GM12874 (cell line): ENCODE results near the gene NAALADL2.

ENCODE experiments used
- TF ChIP-seq, protein P1 (sequence below): IDR thresholded peaks from 2 replicates; pipeline ENCODE4 v1.5.1; 2011; ENCODE audit warnings: low read depth, mild to moderate bottlenecking, control low read depth, low read length, moderate library complexity; ENCODE audit not compliant: insufficient read depth

The NAALADL2 gene

DNA sequence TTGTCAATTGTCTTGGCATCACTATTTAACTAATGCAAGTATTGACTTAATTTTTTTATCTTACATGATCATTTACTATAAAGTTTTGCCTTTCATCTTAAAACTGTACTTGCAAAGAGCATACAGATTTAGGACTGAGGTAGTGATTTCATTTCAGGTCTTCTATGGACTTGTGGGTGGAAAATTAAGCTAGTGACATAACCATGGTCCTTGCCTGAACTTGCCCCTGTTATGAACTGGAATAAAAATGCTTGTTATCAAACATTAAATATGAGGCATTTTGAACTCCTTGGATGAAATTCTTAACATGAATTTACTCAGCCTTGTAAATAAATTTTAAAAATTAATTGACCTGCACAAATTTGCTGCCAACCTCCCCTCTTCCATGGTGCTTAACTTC lies 712.0 kb downstream of the NAALADL2 start:
- TF ChIP-seq, protein P1, sequence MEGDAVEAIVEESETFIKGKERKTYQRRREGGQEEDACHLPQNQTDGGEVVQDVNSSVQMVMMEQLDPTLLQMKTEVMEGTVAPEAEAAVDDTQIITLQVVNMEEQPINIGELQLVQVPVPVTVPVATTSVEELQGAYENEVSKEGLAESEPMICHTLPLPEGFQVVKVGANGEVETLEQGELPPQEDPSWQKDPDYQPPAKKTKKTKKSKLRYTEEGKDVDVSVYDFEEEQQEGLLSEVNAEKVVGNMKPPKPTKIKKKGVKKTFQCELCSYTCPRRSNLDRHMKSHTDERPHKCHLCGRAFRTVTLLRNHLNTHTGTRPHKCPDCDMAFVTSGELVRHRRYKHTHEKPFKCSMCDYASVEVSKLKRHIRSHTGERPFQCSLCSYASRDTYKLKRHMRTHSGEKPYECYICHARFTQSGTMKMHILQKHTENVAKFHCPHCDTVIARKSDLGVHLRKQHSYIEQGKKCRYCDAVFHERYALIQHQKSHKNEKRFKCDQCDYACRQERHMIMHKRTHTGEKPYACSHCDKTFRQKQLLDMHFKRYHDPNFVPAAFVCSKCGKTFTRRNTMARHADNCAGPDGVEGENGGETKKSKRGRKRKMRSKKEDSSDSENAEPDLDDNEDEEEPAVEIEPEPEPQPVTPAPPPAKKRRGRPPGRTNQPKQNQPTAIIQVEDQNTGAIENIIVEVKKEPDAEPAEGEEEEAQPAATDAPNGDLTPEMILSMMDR, result no peak

DNA sequence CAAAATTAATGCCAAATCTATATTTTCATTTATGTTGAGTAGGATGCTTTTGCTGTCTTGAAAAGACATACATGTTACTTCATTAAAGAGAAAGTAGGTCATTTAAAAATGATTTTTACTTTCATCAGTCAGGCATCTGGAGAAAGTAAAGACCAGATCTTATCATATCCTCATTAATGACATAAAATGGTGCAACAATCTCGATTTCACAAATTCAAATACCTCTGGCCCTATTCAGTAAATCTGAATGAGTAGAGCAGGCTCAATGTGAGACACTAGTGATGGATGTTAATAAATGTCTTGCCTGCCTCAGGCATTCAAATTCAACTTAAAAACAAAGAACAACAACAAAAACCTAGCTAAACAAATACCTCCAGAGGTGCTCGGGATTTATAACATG lies 714.1 kb downstream of the NAALADL2 start:
- TF ChIP-seq, protein P1, result no peak

DNA sequence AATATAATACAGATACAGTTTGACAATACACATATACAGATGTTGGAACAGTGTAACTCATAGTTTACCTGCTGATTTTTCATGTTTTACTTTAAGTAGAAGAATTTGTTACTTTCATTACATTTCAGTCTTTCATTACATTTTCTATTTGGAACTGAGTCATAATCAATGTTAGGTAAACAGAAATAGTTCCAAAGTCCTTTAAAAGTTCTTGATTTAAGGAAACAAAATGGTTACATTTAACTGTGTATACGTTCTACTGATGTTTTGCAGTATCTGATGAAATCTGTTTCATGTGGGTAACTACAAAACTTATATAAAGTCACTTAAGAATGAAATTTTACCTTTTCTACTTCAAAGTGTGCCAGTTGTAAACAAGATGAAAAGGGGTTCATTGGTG lies 721.2 kb downstream of the NAALADL2 start:
- TF ChIP-seq, protein P1, result no peak

GRCh38 chr3:175585898-175586297 lies 726.8 kb downstream of the NAALADL2 start:
- TF ChIP-seq, protein P1, result no peak

DNA sequence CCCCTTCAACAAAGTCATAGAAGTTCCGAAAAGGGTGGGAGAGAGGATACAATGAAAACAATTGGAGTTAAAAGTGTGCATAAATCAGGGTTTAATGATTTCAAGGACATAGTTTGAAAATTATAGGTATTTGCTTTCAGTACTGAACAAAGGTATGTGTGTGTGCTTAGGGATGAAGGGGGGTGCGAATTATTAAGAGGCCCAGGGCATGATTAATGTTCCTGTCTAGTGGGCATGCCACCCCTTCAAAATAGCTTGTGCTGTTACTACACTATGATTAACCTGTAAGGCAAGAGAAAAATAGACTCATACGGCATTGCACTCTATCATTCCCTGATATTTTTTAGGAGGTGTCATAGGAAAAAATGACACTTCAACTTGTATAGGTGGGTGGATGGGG lies 731.6 kb downstream of the NAALADL2 start:
- TF ChIP-seq, protein P1, result no peak

- TF ChIP-seq, protein P1, result no peak
These were observed 732.2 kb downstream of the NAALADL2 start for GRCh38 chr3:175591375-175591774.

DNA sequence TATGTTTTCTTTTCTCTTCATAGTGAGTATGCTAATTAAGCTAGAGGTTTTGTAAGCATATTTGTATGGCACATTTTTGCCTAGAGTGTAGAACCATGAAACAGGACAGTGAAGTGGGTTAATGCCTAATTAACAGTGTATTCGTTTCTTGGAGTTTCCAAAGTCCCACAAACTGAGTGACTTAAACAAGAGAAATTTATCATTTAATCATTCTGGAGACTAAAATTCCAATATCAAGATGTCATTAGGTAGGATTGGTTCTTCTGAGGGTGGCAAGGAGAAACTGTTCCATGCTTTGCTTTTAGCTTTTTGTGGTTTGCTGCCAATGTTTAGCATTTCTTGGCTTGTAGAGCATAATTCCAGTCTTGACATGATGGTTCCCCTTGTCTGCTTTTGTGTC lies 734.2 kb downstream of the NAALADL2 start:
- TF ChIP-seq, protein P1, result no peak

- TF ChIP-seq, protein P1, result no peak
These were observed 739.6 kb downstream of the NAALADL2 start for GRCh38 chr3:175598740-175599139.
